Epithelial cell of esophagus (primary cell): Measurements from ENCODE around the gene MYD88.

ENCODE experiments used
- DNase-seq: peaks from one replicate; pipeline ENCODE4 v3.0.0; 2010; ENCODE audit warnings: low read depth
- H3K4me3 ChIP-seq: 2 replicates; pipeline ENCODE4 v1.5.1; 2011; ENCODE audit warnings: mild to moderate bottlenecking, low read length, control low read depth
- CTCF ChIP-seq: IDR thresholded peaks from 2 replicates; pipeline ENCODE4 v1.5.1; 2011; ENCODE audit warnings: low read depth, mild to moderate bottlenecking, low read length, control low read depth, inconsistent platforms; ENCODE audit not compliant: insufficient read depth; ENCODE audit errors: missing control alignments

The MYD88 gene

GRCh38 chr3:38163841-38164642 is 25.6 kb downstream of the MYD88 start:
- TF ChIP-seq CTCF, result no peak
- DNase-seq, result no peak
- peak overlapping the region; percentile 77 for H3K4me3 ChIP-seq

- DNase-seq, result no peak
- TF ChIP-seq CTCF, result no peak
- peak overlapping the region; percentile 77 for H3K4me3 ChIP-seq
Measured at GRCh38 chr3:38164643-38164951, 26.1 kb downstream of the MYD88 start.

- no peak for TF ChIP-seq CTCF
- peak within 1 kb of the TSS; percentile 77 for H3K4me3 ChIP-seq
- peak; percentile 100 for DNase-seq
Measured at GRCh38 chr3:38164952-38165721, 26.7 kb downstream of the MYD88 start, which contains the start of gene OXSR1. Gene OXSR1, plus strand, starts transcription at chr3:38165537. Its CDS starts 340 bp downstream, at chr3:38165877.

- H3K4me3 ChIP-seq, result peak overlapping the region; percentile 77
- TF ChIP-seq CTCF, result no peak
- DNase-seq, result peak; percentile 57
Measured at GRCh38 chr3:38165722-38166387, 27.4 kb downstream of the MYD88 start.

- no peak for TF ChIP-seq CTCF
- no peak overlapping the region for H3K4me3 ChIP-seq
- no peak for DNase-seq
Measured at GRCh38 chr3:38167591-38167990, 29.1 kb downstream of the MYD88 start.

GRCh38 chr3:38168151-38169026 is 29.9 kb downstream of the MYD88 start:
- peak; percentile 76 for DNase-seq
- no peak overlapping the region for H3K4me3 ChIP-seq
- no peak for TF ChIP-seq CTCF
